ENCODE results near the gene IQSEC2.

GRCh38 chrX:53253293-53254020, 27.9 kb downstream of the IQSEC2 start:
- TF ChIP-seq ZNF383 (CRISPR knock-in tag; IDR thresholded peaks at IDR 0.05; ENCODE audit: borderline replicate concordance) (no peak), KDM1A (CRISPR knock-in tag; IDR thresholded peaks at IDR 0.05) (no peak), ZBTB26 (CRISPR knock-in tag; IDR thresholded peaks at IDR 0.05; ENCODE audit: borderline replicate concordance) (no peak), EZH2 (conservative IDR thresholded peaks at IDR 0.05; ENCODE audit: low read depth, low read length) (no peak), FOXA1 (IDR thresholded peaks at IDR 0.05) (no peak), FOXA1 (CRISPR knock-in tag; IDR thresholded peaks at IDR 0.05) (no peak), FOXP1 (IDR thresholded peaks at IDR 0.05) (no peak), FOXP1 (CRISPR knock-in tag; IDR thresholded peaks at IDR 0.05) (no peak), TFAP4 (IDR thresholded peaks at IDR 0.05; ENCODE audit: borderline replicate concordance, low read depth) (no peak), ATF6 (CRISPR knock-in tag; conservative IDR thresholded peaks at IDR 0.05) (no peak)
